H1 (cell line): ENCODE data around the gene TTC27. TPM values are rescaled to one million over a fixed set of nuclear protein-coding genes. Genes with fewer than 3 reads are reported as not detected.

Experiments
- BCL11A ChIP-seq, 2 experiments: IDR thresholded peaks; one replicate each; pipeline ENCODE4 v1.6.1; 2011; ENCODE audit warnings: low read depth in 2 of 2, low read length in 2 of 2, mild to moderate bottlenecking in 2 of 2
- MAFK ChIP-seq: IDR thresholded peaks from 2 replicates; pipeline ENCODE4 v1.6.1; 2012; ENCODE audit warnings: low read depth, mild to moderate bottlenecking, improper control_type of control experiment, low read length
- SAP30 ChIP-seq: fragments of 300-600 bp; sonication (generic); IDR thresholded peaks from 2 replicates; pipeline ENCODE4 v1.7.1; 2012; ENCODE audit warnings: low read length, moderate library complexity, mild to moderate bottlenecking, inconsistent platforms; ENCODE audit not compliant: insufficient read depth, insufficient replicate concordance
- SP4 ChIP-seq: IDR thresholded peaks from 2 replicates; pipeline ENCODE4 v1.6.1; 2012; ENCODE audit warnings: low read length, inconsistent platforms
- polyA plus RNA-seq, 7 experiments: library from polyadenylated mRNA; depleted of rRNA in 3 of 7; stranded (reverse) in 5 of 7; unstranded in 2 of 7; fragments of >200 nt in 5 of 7; fragments of 200-250 nt in 2 of 7; gene quantifications; 1 replicate in 5 of 7; 2 replicates in 1 of 7; 4 replicates in 1 of 7; pipeline versions ENCODE4 v1.2.1 to v1.2.3, GENCODE V29; 2011 to 2013; ENCODE audit warnings: missing spikeins in 2 of 7, mixed read lengths in 2 of 7
- total RNA-seq: library from RNA; stranded (reverse); fragmentation: NEBNext Ultra II Directional; extraction: Animal tissue kit (Norgen Biotek cat#: 25700); gene quantifications from 2 replicates; pipeline ENCODE4 v1.2.1, GENCODE V29; 2021

The TTC27 gene
- total and polyA plus RNA-seq, 2 of the 8 experiments (the other 6 are each of a cell fraction or from before 2014, with no cell fraction given): 13.8 to 29.1 TPM

DNA sequence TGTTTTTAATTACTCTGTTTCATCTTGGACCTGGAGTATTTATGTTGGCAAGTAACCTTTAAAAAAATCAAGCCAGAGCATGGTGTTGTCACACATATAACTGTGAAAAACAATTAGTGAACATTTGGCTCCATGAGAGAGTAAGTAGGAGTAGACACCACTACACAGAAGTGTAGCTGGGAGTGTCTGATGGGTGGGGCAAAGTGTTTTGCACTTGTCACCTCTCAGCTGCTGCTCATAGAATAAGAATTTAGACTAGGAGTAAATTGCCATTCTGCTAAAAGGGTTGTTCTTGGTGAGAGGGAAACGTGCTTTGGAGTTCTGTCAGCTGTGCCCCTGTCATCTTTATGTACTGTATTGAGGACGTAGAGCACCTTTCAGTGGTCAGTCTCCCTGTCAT is 114.5 kb downstream of the TTC27 start (continued):
- TF ChIP-seq SAP30: no peak
- no peak for TF ChIP-seq MAFK
- TF ChIP-seq SP4: no peak
- no peak for TF ChIP-seq BCL11A (IDR thresholded peaks at IDR 0.05; ENCODE audit: low read depth in 2 of 2, low read length in 2 of 2)
